Measurements from ENCODE around the gene AKNAD1.
"Not testable (repeated sequence)": the region's sequence is repeated elsewhere in the genome, so short reads cannot be mapped to it uniquely, and the experiment has no call there.

The AKNAD1 gene

GRCh38 chr1:108829498-108829916, 27.4 kb downstream of the AKNAD1 start:
- DNase-seq = no peak

GRCh38 chr1:108828074-108828961, 28.6 kb downstream of the AKNAD1 start:
- peak; percentile 80 for DNase-seq

- DNase-seq = peak; percentile 86
These were observed 30.7 kb downstream of the AKNAD1 start for GRCh38 chr1:108826081-108826635.

- no peak for DNase-seq
These were observed 32.8 kb downstream of the AKNAD1 start for GRCh38 chr1:108824051-108824450.

- no peak for DNase-seq
These were observed 33.3 kb downstream of the AKNAD1 start for GRCh38 chr1:108823632-108824031.

GRCh38 chr1:108819878-108820277, 37.0 kb downstream of the AKNAD1 start:
- DNase-seq = no peak

- DNase-seq = peak; percentile 32
These were observed 39.1 kb downstream of the AKNAD1 start for GRCh38 chr1:108817811-108818210.

- peak; percentile 54 for DNase-seq
These were observed 39.9 kb downstream of the AKNAD1 start for GRCh38 chr1:108817016-108817415.

- DNase-seq = peak; percentile 89
These were observed 40.6 kb downstream of the AKNAD1 start for GRCh38 chr1:108816049-108816893.

GRCh38 chr1:108815566-108815965, 41.3 kb downstream of the AKNAD1 start:
- peak; percentile 32 for DNase-seq

GRCh38 chr1:108814343-108815125, 42.4 kb downstream of the AKNAD1 start:
- DNase-seq = peak; percentile 84

GRCh38 chr1:108813326-108813725, 43.6 kb downstream of the AKNAD1 start:
- DNase-seq = peak; percentile 88

GRCh38 chr1:108811611-108812010, 45.3 kb downstream of the AKNAD1 start:
- no peak for DNase-seq

- no peak for DNase-seq
These were observed 48.5 kb downstream of the AKNAD1 start for GRCh38 chr1:108808438-108808837.

GRCh38 chr1:108803548-108803947, 53.3 kb downstream of the AKNAD1 start:
- no peak for DNase-seq

- no peak for DNase-seq
These were observed 55.8 kb downstream of the AKNAD1 start for GRCh38 chr1:108801101-108801500.

- no peak for DNase-seq
These were observed 57.9 kb downstream of the AKNAD1 start for GRCh38 chr1:108799001-108799400.

- no peak for DNase-seq
These were observed 64.5 kb downstream of the AKNAD1 start for GRCh38 chr1:108792420-108792819.

- no peak for DNase-seq
These were observed 65.1 kb downstream of the AKNAD1 start for GRCh38 chr1:108791790-108792189.

- no peak for DNase-seq
These were observed 71.0 kb downstream of the AKNAD1 start for GRCh38 chr1:108785880-108786279.

GRCh38 chr1:108785264-108785663, 71.6 kb downstream of the AKNAD1 start:
- no peak for DNase-seq

GRCh38 chr1:108781575-108781944, 75.3 kb downstream of the AKNAD1 start:
- not testable (repeated sequence) for DNase-seq

Measured in NCI-H69 (cell line).